Measurements from ENCODE around the gene PTGER3.

DNA sequence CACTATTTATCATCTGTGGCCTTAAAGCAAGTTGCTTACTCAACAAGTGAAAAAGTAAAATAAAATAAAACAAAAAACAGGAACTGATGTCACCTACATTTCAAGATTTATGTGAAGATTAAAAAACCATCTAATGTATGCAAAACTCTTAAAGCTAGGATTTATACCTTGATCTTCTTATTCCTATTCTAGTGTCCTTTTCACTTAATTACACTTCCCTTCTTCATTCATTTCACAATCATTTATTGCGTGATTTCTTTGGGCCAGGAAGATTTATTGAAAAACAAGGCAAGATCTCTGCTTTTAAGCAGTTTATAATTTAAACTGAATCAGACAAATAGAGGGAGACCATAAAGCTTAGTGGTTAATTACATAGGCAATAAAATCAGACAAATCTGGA lies 18.6 kb downstream of the PTGER3 start:
- TF ChIP-seq CTCF (conservative IDR thresholded peaks at IDR 0.05; ENCODE audit: low read depth, low read length) (no peak), EZH2 (IDR thresholded peaks at IDR 0.05; ENCODE audit: borderline replicate concordance, low read depth, low read length, poor library complexity, severe bottlenecking) (no peak)
